GM13976 (cell line): Measurements from ENCODE around the gene ANXA1.

Source experiments
- DNase-seq: peaks from one replicate; pipeline ENCODE4 v3.0.0; 2012; ENCODE audit warnings: low spot score
- in situ Hi-C: fragments of 300-500 bp; cut with MboI; formaldehyde crosslinking; loops from one replicate; pipeline ENCODE4 v1.12.0; 2022; ENCODE audit warnings: low sequenced_read_pairs, mixed read lengths, inconsistent platforms; ENCODE audit not compliant: unreplicated experiment
- TF ChIP-seq, protein P1 (sequence below): IDR thresholded peaks from 2 replicates; pipeline ENCODE4 v1.5.1; 2012; ENCODE audit warnings: borderline replicate concordance, mild to moderate bottlenecking; ENCODE audit not compliant: insufficient read depth; ENCODE audit errors: extremely low read depth, missing control alignments, control extremely low read depth

Gene ANXA1

DNA sequence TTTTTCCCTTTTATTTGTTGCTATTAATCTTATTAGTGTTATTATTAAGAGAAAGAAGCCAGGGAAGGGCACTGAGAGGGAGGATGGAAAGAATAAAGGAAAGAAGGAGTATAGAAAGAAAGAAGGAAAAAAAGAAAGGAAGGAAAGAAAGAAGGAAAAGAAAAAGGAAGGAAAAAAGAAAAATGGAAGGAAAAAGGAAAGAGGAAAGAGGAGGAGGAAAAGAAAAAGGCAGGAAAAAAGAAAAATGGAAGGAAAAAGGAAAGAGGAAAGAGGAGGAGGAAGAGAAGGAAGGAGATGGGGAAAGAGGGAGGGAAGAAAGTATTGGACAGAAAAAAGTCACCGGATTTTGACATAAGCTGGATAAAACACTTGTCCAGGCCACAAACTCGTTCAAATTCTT is 47.8 kb downstream of the ANXA1 start:
- in situ Hi-C loops, result no loop called here

DNA sequence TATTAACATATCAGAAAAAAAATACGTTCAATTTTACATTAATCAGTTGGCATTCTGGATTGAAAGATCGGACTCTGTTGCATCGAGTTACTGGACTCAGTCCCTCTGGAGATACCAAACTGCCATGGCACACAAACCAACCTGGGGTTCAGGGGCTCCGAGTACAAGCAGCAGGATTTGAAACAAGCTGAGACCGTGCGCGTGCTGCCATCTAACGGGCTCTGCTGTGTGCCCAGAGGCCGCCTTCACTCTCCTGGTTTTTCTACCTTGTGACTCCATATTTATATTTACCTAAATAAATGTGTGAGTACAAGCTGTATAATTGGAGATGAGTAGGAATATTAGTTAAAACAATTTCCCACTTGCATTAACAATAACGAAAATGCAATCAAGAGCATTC is 48.2 kb downstream of the ANXA1 start:
- TF ChIP-seq, protein P1, sequence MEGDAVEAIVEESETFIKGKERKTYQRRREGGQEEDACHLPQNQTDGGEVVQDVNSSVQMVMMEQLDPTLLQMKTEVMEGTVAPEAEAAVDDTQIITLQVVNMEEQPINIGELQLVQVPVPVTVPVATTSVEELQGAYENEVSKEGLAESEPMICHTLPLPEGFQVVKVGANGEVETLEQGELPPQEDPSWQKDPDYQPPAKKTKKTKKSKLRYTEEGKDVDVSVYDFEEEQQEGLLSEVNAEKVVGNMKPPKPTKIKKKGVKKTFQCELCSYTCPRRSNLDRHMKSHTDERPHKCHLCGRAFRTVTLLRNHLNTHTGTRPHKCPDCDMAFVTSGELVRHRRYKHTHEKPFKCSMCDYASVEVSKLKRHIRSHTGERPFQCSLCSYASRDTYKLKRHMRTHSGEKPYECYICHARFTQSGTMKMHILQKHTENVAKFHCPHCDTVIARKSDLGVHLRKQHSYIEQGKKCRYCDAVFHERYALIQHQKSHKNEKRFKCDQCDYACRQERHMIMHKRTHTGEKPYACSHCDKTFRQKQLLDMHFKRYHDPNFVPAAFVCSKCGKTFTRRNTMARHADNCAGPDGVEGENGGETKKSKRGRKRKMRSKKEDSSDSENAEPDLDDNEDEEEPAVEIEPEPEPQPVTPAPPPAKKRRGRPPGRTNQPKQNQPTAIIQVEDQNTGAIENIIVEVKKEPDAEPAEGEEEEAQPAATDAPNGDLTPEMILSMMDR, result no peak
- no peak for DNase-seq
- in situ Hi-C loops, result no loop called here

More for the DNA sequence above, 47.8 kb downstream of the ANXA1 start:
- TF ChIP-seq, protein P1, result no peak
- DNase-seq, result no peak

DNA sequence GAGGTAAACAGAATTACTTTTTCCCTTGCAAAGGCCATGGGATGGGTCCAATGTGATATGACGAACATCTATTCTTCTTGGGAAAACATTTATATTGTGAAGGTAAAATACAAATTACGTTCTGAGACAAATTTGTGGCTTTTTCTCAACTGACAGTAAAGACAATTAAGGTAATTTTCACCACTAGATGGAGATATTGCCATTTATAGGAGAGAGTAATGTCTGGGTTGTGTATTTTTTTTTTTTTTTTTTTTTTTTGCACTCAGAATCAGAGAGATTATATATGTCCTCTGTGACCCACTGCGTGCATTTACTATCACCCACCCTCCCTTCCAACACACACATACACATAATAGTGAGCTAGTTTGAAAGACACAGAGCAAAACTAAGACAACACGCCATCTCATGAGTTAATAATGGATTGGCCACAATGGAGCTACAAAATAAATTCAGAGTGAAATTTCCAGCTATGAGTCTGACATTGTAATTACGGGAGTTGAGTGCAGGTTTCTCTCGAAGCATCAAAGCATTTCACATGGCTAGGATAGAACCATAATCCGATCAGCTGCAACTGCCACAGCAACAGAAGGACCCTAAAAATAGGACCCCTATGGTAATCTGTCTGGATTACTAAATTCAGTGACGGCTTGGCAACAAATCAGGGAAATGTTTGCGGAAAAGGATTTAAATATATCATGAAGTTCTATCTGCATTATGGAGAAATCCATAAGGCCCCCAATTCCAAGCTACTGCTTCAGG is 49.2 kb downstream of the ANXA1 start:
- in situ Hi-C loops, result no loop called here
- peak; percentile 17 for DNase-seq
- TF ChIP-seq, protein P1, result peak; percentile 12

DNA sequence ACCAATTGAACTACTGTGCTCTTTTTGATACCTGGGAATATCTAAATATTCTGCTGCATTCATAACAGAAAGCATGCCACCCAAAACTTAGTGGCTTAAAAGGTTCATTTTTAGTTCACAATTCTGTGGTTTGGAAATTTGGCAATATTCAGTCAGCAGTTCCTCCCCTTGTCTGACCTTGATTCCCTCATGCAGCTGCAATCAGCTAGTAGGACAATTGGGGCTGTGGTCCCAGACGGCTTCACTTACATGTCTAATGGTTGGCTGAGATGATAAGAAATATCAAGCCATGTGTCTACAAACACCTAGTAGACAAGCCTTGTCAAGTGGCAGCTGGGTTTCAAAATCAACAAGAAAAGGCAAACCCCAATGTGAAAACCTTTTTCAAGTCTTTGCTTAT is 51.3 kb downstream of the ANXA1 start:
- in situ Hi-C loops, result no loop called here
- no peak for DNase-seq
- TF ChIP-seq, protein P1, result no peak

DNA sequence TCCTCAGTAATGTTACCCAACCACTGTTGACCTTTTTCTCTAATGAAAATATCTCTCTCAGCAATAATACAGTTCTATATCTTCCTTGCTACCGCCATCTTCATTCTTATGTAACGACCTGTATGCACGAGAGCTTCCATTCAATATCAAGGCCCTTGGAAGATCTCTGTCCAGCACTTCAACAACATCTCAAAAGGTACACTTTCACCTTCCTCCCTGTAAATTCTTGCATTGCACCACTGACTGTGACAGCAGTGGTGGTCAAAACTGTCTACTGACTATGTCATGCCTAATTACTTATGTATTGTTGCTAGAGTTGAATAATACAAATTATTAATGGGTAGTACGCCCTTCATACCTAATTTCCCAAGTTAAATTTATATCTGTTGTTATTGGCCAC is 53.3 kb downstream of the ANXA1 start:
- in situ Hi-C loops, result no loop called here
- TF ChIP-seq, protein P1, result no peak
- no peak for DNase-seq

DNA sequence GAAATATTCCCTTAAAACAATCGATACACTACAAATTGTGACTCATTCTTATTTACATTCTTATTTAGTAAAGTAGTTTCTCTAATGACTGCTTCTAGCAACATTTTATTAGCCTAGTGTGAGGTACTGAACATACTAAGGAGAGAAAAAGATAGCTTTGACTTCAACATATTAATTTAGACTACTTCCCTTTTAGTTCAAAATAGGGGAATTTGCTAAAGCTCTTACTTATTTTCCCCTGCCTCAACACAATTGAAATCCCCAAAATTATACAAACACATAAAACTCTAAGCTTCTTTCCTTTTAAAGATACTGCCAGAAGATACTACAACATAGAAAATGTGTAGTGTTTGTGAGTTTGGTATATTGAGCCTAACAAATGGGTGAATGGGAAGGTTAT is 55.2 kb downstream of the ANXA1 start:
- no peak for DNase-seq
- TF ChIP-seq, protein P1, result no peak
- in situ Hi-C loops, result no loop called here
